Measurements from ENCODE around the gene SMG5.
A peak's percentile ranks its signal among the peaks of the same experiment; 100 is the strongest.

SMG5 gene

DNA sequence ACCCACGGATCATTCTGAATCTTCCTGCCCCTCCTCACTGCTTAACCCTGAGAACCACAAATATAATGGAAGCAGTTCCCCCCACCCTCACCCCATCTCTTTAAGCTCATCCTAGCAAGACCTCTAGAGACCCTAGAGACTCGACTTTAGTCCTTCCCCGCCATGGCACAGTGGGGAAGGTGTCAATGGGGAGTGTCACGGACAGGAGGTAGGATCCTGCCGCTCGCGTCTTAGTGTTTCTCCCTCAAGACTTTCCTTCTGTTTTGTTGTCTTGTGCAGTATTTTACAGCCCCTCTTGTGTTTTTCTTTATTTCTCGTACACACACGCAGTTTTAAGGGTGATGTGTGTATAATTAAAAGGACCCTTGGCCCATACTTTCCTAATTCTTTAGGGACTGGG, 70.5 kb downstream of the SMG5 start:
- Histone ChIP-seq H3K9ac (ENCODE audit: low read depth, low read length) (peak overlapping the region; percentile 70), H3K9me3 (ENCODE audit: control insufficient read depth, insufficient read depth, low read length) (no peaks in the 10 kb centered on the region), H3K36me3 (ENCODE audit: control insufficient read depth, insufficient read depth, low read length) (peaks cover 54% of the 10 kb centered on the region), H3K4me3 (ENCODE audit: low read depth, low read length) (peak overlapping the region; percentile 95), H3K4me1 (ENCODE audit: control insufficient read depth, insufficient read depth, low read length) (peaks cover 22% of the 10 kb centered on the region), H3K27me3 (ENCODE audit: control insufficient read depth, insufficient read depth, low read length) (no peaks in the 10 kb centered on the region), H3K27ac (ENCODE audit: low read depth, low read length) (peak overlapping the region; percentile 100)

DNA sequence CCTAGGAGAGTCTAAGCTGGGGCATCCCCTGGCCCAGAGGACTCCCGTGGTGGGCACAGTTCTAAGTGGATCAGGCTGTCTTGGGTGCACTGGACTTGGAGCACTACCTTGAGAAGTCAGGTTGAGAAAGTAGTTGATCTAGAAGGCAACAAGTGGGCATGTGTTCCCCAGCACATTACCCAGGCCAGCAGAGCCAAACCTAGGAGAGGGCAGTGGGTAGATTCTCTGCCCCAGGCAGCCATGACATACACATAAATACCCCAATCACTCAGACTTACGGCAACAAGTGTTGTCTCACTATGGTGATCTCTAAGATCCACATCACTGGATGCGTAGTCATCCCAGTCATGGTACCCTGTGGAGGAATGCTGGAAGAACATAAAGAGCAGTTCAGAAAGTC, 71.4 kb downstream of the SMG5 start:
- peaks cover 60% of the 10 kb centered on the region for H3K36me3 ChIP-seq (ENCODE audit: control insufficient read depth, insufficient read depth, low read length)

DNA sequence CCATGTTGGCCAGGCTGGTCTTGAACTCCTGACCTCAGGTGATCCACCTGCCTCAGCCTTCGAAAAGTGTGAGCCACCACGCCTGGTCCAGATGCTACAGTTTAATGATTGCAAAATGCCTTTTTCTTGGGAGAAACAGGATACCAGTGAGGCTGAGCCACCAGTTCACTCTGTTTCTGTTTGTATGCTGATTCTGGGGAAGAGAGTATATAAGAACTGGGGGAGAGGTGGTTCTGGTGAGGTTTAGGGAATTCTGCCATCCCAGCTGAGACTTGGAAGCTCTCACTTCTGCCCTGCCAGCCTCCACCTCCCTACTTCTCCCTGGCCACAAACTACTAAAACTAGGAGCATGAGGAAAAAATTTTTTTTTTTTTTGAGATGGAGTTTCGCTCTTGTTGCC, 77.9 kb downstream of the SMG5 start:
- H3K27ac ChIP-seq (ENCODE audit: low read depth, low read length), result no peak overlapping the region
- no peaks in the 10 kb centered on the region for H3K9me3 ChIP-seq (ENCODE audit: control insufficient read depth, insufficient read depth, low read length)
- H3K4me1 ChIP-seq (ENCODE audit: control insufficient read depth, insufficient read depth, low read length), result peaks cover 12% of the 10 kb centered on the region
- H3K4me3 ChIP-seq (ENCODE audit: low read depth, low read length), result no peak overlapping the region
- peaks cover 61% of the 10 kb centered on the region for H3K36me3 ChIP-seq (ENCODE audit: control insufficient read depth, insufficient read depth, low read length)
- no peaks in the 10 kb centered on the region for H3K27me3 ChIP-seq (ENCODE audit: control insufficient read depth, insufficient read depth, low read length)
- H3K9ac ChIP-seq (ENCODE audit: low read depth, low read length), result no peak overlapping the region

More for the DNA sequence above, 71.4 kb downstream of the SMG5 start:
- Histone ChIP-seq H3K27me3 (ENCODE audit: control insufficient read depth, insufficient read depth, low read length) (no peaks in the 10 kb centered on the region), H3K4me3 (ENCODE audit: low read depth, low read length) (no peak overlapping the region), H3K9ac (ENCODE audit: low read depth, low read length) (no peak overlapping the region), H3K4me1 (ENCODE audit: control insufficient read depth, insufficient read depth, low read length) (peaks cover 22% of the 10 kb centered on the region), H3K9me3 (ENCODE audit: control insufficient read depth, insufficient read depth, low read length) (no peaks in the 10 kb centered on the region), H3K27ac (ENCODE audit: low read depth, low read length) (no peak overlapping the region)

DNA sequence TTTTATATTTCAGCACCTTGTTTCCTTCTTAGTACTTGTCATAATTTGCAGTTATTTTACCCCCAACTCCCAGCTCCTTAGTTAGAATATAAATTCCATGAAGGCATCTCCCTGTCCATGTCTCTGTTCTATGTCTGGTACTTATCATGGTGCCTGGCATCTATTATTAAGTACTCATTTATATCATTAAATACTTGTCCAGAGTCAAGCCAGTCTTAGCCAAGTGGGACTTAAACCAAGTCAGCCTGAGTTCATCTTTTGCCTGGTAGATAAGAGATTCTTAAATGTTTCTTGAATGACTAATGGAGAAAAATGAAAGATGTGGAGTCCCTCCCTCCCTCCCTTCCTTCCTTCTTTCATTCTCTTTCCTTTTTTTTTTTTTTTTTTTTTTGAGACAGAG, 79.3 kb downstream of the SMG5 start:
- Histone ChIP-seq H3K36me3 (ENCODE audit: control insufficient read depth, insufficient read depth, low read length) (peaks cover 62% of the 10 kb centered on the region), H3K27ac (ENCODE audit: low read depth, low read length) (no peak overlapping the region)

DNA sequence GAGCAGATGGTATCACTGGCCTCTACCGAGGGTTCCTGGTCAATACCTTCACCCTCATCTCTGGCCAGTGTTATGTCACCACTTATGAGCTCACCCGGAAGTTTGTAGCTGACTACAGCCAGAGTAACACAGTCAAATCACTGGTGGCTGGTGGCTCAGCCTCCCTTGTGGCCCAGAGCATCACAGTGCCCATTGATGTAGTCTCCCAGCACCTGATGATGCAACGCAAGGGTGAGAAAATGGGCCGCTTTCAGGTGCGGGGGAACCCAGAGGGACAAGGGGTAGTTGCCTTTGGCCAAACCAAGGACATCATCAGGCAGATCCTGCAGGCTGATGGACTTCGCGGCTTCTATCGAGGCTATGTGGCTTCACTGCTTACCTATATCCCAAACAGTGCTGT, 82.6 kb downstream of the SMG5 start:
- Histone ChIP-seq H3K27ac (ENCODE audit: low read depth, low read length) (no peak overlapping the region), H3K9ac (ENCODE audit: low read depth, low read length) (no peak overlapping the region), H3K4me3 (ENCODE audit: low read depth, low read length) (no peak overlapping the region), H3K36me3 (ENCODE audit: control insufficient read depth, insufficient read depth, low read length) (peaks cover 50% of the 10 kb centered on the region), H3K9me3 (ENCODE audit: control insufficient read depth, insufficient read depth, low read length) (no peaks in the 10 kb centered on the region), H3K27me3 (ENCODE audit: control insufficient read depth, insufficient read depth, low read length) (no peaks in the 10 kb centered on the region), H3K4me1 (ENCODE audit: control insufficient read depth, insufficient read depth, low read length) (no peaks in the 10 kb centered on the region; the same call in 1 of the 2 replicates)

More for the DNA sequence above, 79.3 kb downstream of the SMG5 start:
- Histone ChIP-seq H3K27me3 (ENCODE audit: control insufficient read depth, insufficient read depth, low read length) (no peaks in the 10 kb centered on the region), H3K4me3 (ENCODE audit: low read depth, low read length) (no peak overlapping the region), H3K9me3 (ENCODE audit: control insufficient read depth, insufficient read depth, low read length) (no peaks in the 10 kb centered on the region), H3K4me1 (ENCODE audit: control insufficient read depth, insufficient read depth, low read length) (peaks cover under 1% of the 10 kb centered on the region), H3K9ac (ENCODE audit: low read depth, low read length) (no peak overlapping the region)

All from HUES48 (cell line).